Thyroid gland (tissue), 4 donors: ENCODE results near the gene MCTS1. TPM values are rescaled to one million over a fixed set of nuclear protein-coding genes. Genes with fewer than 3 reads are reported as not detected.

Experiments used
- DNase-seq, 2 donors: peaks; one replicate each; pipeline ENCODE4 v3.0.0-alpha.2; 2019
- H3K27ac ChIP-seq, 3 donors: fragments of 200-600 bp; sonication (generic); 1 replicate in 2 of 3; 2 replicates in 1 of 3; pipeline ENCODE4 v1.5.1; 2016 to 2019; ENCODE audit warnings: mild to moderate bottlenecking in 1 of 3, moderate library complexity in 1 of 3
- H3K27me3 ChIP-seq: fragments of 200-600 bp; sonication (generic); one replicate; pipeline ENCODE4 v1.5.1; 2019
- H3K36me3 ChIP-seq, 2 donors: fragments of 200-600 bp; sonication (generic); one replicate each; pipeline ENCODE4 v1.5.1; 2016 to 2019
- H3K4me1 ChIP-seq, 2 donors: fragments of 200-600 bp; sonication (generic); one replicate each; pipeline ENCODE4 v1.5.1; 2017 to 2019
- H3K4me3 ChIP-seq, 3 donors: fragments of 200-600 bp; sonication (generic); replicated peaks in 1 of 3; 1 replicate in 2 of 3; 2 replicates in 1 of 3; pipeline ENCODE4 v1.5.1; 2016; ENCODE audit warnings: mild to moderate bottlenecking in 1 of 3
- H3K9me3 ChIP-seq: fragments of 200-600 bp; sonication (generic); one replicate; pipeline ENCODE4 v1.5.1; 2017
- POLR2A ChIP-seq, 2 donors: fragments of 450-650 bp; IDR thresholded peaks; one replicate each; pipeline ENCODE4 v1.6.1; 2017; ENCODE audit warnings: antibody characterized with exemption in 2 of 2, mild to moderate bottlenecking in 2 of 2, moderate library complexity in 1 of 2
- WGBS, 2 donors: methylation state at CpG; one replicate each; pipeline ENCODE4 v1.1.5; 2017; 5-methylcytosine and 5-hydroxymethylcytosine counted together
- intact Hi-C: fragments of 100-400 bp; cut with DNase I; formaldehyde crosslinking; loops from one replicate; pipeline ENCODE4 v1.15.1; 2023
- total RNA-seq, 4 donors: library from RNA; depleted of rRNA; stranded (reverse); fragments of >200 nt; gene quantifications; one replicate each; pipeline ENCODE4 v1.2.3, GENCODE V29; 2016
- TF ChIP-seq, protein P1 (sequence below), 6 experiments: fragments of 200-600 bp in 3 of 6; fragments of 450-650 bp in 3 of 6; sonication (generic) in 3 of 6; IDR thresholded peaks; one replicate each; pipeline ENCODE4 v1.5.1; 2016 to 2019; ENCODE audit warnings: antibody characterized with exemption in 6 of 6, mild to moderate bottlenecking in 2 of 6, inconsistent platforms in 1 of 6, moderate library complexity in 1 of 6

The MCTS1 gene
- total RNA-seq, 4 donors from 2014 or later = 25.0 to 36.2 (median 30.1) TPM

- intact Hi-C loops = no loop called here
- 86 to 91% methylated on average over 15 to 17 of the region's 18 CpGs for WGBS, 2 donors
- H3K36me3 ChIP-seq = no peaks in the 10 kb centered on the region
- no peak overlapping the region for H3K4me3 ChIP-seq
- H3K27me3 ChIP-seq = no peaks in the 10 kb centered on the region
- no peaks in the 10 kb centered on the region for H3K4me1 ChIP-seq
- H3K9me3 ChIP-seq = no peaks in the 10 kb centered on the region
- DNase-seq = no peak
- no peak overlapping the region for H3K27ac ChIP-seq
- TF ChIP-seq POLR2A (IDR thresholded peaks at IDR 0.05) = no peak
- TF ChIP-seq, protein P1, sequence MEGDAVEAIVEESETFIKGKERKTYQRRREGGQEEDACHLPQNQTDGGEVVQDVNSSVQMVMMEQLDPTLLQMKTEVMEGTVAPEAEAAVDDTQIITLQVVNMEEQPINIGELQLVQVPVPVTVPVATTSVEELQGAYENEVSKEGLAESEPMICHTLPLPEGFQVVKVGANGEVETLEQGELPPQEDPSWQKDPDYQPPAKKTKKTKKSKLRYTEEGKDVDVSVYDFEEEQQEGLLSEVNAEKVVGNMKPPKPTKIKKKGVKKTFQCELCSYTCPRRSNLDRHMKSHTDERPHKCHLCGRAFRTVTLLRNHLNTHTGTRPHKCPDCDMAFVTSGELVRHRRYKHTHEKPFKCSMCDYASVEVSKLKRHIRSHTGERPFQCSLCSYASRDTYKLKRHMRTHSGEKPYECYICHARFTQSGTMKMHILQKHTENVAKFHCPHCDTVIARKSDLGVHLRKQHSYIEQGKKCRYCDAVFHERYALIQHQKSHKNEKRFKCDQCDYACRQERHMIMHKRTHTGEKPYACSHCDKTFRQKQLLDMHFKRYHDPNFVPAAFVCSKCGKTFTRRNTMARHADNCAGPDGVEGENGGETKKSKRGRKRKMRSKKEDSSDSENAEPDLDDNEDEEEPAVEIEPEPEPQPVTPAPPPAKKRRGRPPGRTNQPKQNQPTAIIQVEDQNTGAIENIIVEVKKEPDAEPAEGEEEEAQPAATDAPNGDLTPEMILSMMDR (IDR thresholded peaks at IDR 0.05) = no peak
Measured at GRCh38 chrX:120575379-120576114, 28.4 kb upstream of the MCTS1 start.

DNA sequence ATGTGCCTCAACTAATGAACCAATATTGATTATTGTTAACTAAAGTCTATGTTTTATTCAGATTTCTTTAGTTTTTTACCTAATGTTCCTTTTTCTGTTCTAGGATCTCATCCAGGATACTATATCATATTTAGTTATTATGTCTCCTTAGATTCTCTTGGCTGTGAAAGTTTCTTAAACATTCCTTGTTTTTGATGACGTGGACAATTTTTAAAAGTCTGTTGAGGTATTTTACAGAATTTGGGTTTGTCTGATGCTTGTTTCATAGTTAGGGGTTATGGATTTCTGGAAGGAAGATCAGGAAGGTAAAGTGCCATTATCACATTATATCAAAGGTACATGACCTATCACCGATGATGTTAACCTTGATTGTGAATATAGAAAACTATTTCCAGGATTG, 18.2 kb upstream of the MCTS1 start:
- TF ChIP-seq POLR2A (IDR thresholded peaks at IDR 0.05) = no peak
- TF ChIP-seq, protein P1 (IDR thresholded peaks at IDR 0.05) = no peak
- no peaks in the 10 kb centered on the region for H3K27me3 ChIP-seq
- no peak overlapping the region for H3K4me3 ChIP-seq
- WGBS, 2 donors = 93 to 98% methylated on average over 2 of the region's 2 CpGs
- no peaks in the 10 kb centered on the region for H3K36me3 ChIP-seq
- DNase-seq = no peak
- intact Hi-C loops = no loop called here
- no peaks in the 10 kb centered on the region for H3K9me3 ChIP-seq
- H3K4me1 ChIP-seq = no peaks in the 10 kb centered on the region
- no peak overlapping the region for H3K27ac ChIP-seq

GRCh38 chrX:120604361-120604782, 471 bp downstream of the MCTS1 start:
- intact Hi-C loops = no loop called here
- DNase-seq = peak in 1 of 2 donors; percentile 2
- TF ChIP-seq, protein P1 (IDR thresholded peaks at IDR 0.05) = no peak
- no peak for TF ChIP-seq POLR2A (IDR thresholded peaks at IDR 0.05)
- peak overlapping the region; percentile 67 to 80 (median 70) for H3K27ac ChIP-seq
- H3K4me3 ChIP-seq = peak overlapping the region; percentile 43 to 71 (median 53)
- H3K9me3 ChIP-seq = no peaks in the 10 kb centered on the region
- 0% methylated on average over 5 of the region's 5 CpGs for WGBS, 2 donors
- peaks cover 0 to 9% of the 10 kb centered on the region in 2 donors for H3K4me1 ChIP-seq
- no peaks in the 10 kb centered on the region for H3K27me3 ChIP-seq
- H3K36me3 ChIP-seq = no peaks in the 10 kb centered on the region

DNA sequence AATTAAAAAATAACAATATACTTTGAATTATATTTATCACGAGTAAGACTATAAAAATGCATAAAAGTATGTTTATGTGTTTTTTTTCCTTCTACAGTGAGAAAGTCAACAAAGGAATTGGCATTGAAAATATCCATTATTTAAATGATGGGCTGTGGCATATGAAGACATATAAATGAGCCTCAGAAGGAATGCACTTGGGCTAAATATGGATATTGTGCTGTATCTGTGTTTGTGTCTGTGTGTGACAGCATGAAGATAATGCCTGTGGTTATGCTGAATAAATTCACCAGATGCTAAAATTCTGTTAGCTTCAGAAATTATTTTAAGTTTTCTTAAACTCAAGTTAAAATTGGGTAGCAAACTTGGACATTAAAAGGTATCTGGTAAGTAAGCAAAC, 8.2 kb downstream of the MCTS1 start:
- H3K4me1 ChIP-seq = no peaks in the 10 kb centered on the region
- H3K36me3 ChIP-seq = peaks cover 0 to 3% of the 10 kb centered on the region in 2 donors
- 90 to 97% methylated on average over 1 of the region's 1 CpG for WGBS, 2 donors
- H3K27ac ChIP-seq = no peak overlapping the region
- TF ChIP-seq, protein P1 (IDR thresholded peaks at IDR 0.05) = no peak
- TF ChIP-seq POLR2A (IDR thresholded peaks at IDR 0.05) = no peak
- no peaks in the 10 kb centered on the region for H3K27me3 ChIP-seq
- no peak for DNase-seq
- no peak overlapping the region for H3K4me3 ChIP-seq
- no peaks in the 10 kb centered on the region for H3K9me3 ChIP-seq
- intact Hi-C loops = no loop called here

- no peak for DNase-seq
- TF ChIP-seq POLR2A (IDR thresholded peaks at IDR 0.05) = no peak
- TF ChIP-seq, protein P1 (IDR thresholded peaks at IDR 0.05) = no peak
- H3K4me3 ChIP-seq = no peak overlapping the region
- H3K27ac ChIP-seq = no peak overlapping the region
- intact Hi-C loops = no loop called here
- H3K4me1 ChIP-seq = no peaks in the 10 kb centered on the region
- H3K27me3 ChIP-seq = no peaks in the 10 kb centered on the region
- H3K9me3 ChIP-seq = no peaks in the 10 kb centered on the region
- H3K36me3 ChIP-seq = peaks cover 0 to 3% of the 10 kb centered on the region in 2 donors
Measured at GRCh38 chrX:120614816-120615215, 10.9 kb downstream of the MCTS1 start.
